CD14-positive monocyte (primary cell): Measurements from ENCODE around the gene MACROD2. TPM values are rescaled to one million over a fixed set of nuclear protein-coding genes. Genes with fewer than 3 reads are reported as not detected.
"Not testable (repeated sequence)": the region's sequence is repeated elsewhere in the genome, so short reads cannot be mapped to it uniquely, and the experiment has no call there.

Source experiments
- DNase-seq, 3 donors: peaks; one replicate each; pipeline ENCODE4 v3.0.0-alpha.2; 2011 to 2022
- H2AFZ ChIP-seq: 2 replicates; pipeline ENCODE4 v1.6.0; 2012; ENCODE audit warnings: mild to moderate bottlenecking, low read depth, low read length, inconsistent platforms; ENCODE audit not compliant: insufficient read depth, poor library complexity, severe bottlenecking
- H3K27ac ChIP-seq, 2 donors: 1 replicate in 1 of 2; 2 replicates in 1 of 2; pipeline ENCODE4 v1.5.1; 2012 to 2013; ENCODE audit warnings: low read length in 2 of 2, control low read depth in 1 of 2, inconsistent platforms in 1 of 2, low read depth in 1 of 2, mild to moderate bottlenecking in 1 of 2
- H3K27me3 ChIP-seq, 2 donors: one replicate each; pipeline versions ENCODE4 v1.6.0 to v1.6.1; 2011 to 2013; ENCODE audit warnings: low read length in 2 of 2; ENCODE audit not compliant: control insufficient read depth in 2 of 2, insufficient read depth in 2 of 2
- H3K36me3 ChIP-seq, 2 donors: replicated peaks in 1 of 2; 1 replicate in 1 of 2; 2 replicates in 1 of 2; pipeline versions ENCODE4 v1.5.1 to v1.6.1; 2012 to 2013; ENCODE audit warnings: low read length in 2 of 2, control low read depth in 1 of 2, inconsistent platforms in 1 of 2, mild to moderate bottlenecking in 1 of 2; ENCODE audit not compliant: insufficient read depth in 2 of 2, control insufficient read depth in 1 of 2
- H3K4me1 ChIP-seq, 2 donors: 1 replicate in 1 of 2; 2 replicates in 1 of 2; pipeline versions ENCODE4 v1.5.1 to v1.6.1; 2012 to 2013; ENCODE audit warnings: low read length in 2 of 2, control low read depth in 1 of 2, inconsistent platforms in 1 of 2, mild to moderate bottlenecking in 1 of 2, moderate library complexity in 1 of 2; ENCODE audit not compliant: insufficient read depth in 2 of 2, control insufficient read depth in 1 of 2
- H3K4me2 ChIP-seq: replicated peaks from 2 replicates; pipeline ENCODE3; 2012; ENCODE audit warnings: low read length, moderate library complexity, mild to moderate bottlenecking; ENCODE audit not compliant: poor library complexity, severe bottlenecking; ENCODE audit errors: extremely low read depth
- H3K4me3 ChIP-seq, 3 experiments: fragments of 200-600 bp in 1 of 3; sonication (generic) in 1 of 3; replicated peaks in 1 of 3; 1 replicate in 2 of 3; 2 replicates in 1 of 3; pipeline ENCODE4 v1.5.1; 2011 to 2013; ENCODE audit warnings: low read length in 3 of 3, mild to moderate bottlenecking in 3 of 3, control low read depth in 2 of 3, low read depth in 2 of 3, inconsistent platforms in 1 of 3, moderate library complexity in 1 of 3
- H3K79me2 ChIP-seq: 2 replicates; pipeline ENCODE4 v1.6.0; 2012; ENCODE audit warnings: mild to moderate bottlenecking, control low read depth, inconsistent platforms, low read length, moderate library complexity; ENCODE audit not compliant: insufficient read depth
- H3K9ac ChIP-seq: 2 replicates; pipeline ENCODE4 v1.6.0; 2017; ENCODE audit warnings: low read length, mild to moderate bottlenecking; ENCODE audit not compliant: insufficient read depth, poor library complexity, severe bottlenecking
- H3K9me3 ChIP-seq, 2 donors: replicated peaks in 1 of 2; 1 replicate in 1 of 2; 2 replicates in 1 of 2; pipeline versions ENCODE4 v1.5.1 to v1.6.1; 2012 to 2013; ENCODE audit warnings: low read length in 2 of 2, control low read depth in 1 of 2; ENCODE audit not compliant: control insufficient read depth in 1 of 2, insufficient read depth in 1 of 2
- H4K20me1 ChIP-seq: 2 replicates; pipeline ENCODE4 v1.6.0; 2012; ENCODE audit warnings: mild to moderate bottlenecking, low read length, control low read depth, moderate library complexity; ENCODE audit not compliant: insufficient read depth
- H3K27ac Mint-ChIP-seq, 7 donors: one replicate each; pipeline ENCODE4 v1.8.0; 2020; ENCODE audit warnings: mild to moderate bottlenecking in 7 of 7, mixed read lengths in 7 of 7, moderate library complexity in 6 of 7, inconsistent platforms in 2 of 7
- H3K27me3 Mint-ChIP-seq, 3 donors: one replicate each; pipeline ENCODE4 v1.8.0; 2021 to 2022; ENCODE audit warnings: low read depth in 3 of 3, mild to moderate bottlenecking in 3 of 3, mixed read lengths in 3 of 3, moderate library complexity in 3 of 3, inconsistent platforms in 1 of 3
- H3K36me3 Mint-ChIP-seq, 2 donors: one replicate each; pipeline ENCODE4 v1.8.0; 2020; ENCODE audit warnings: mixed read lengths in 2 of 2, inconsistent platforms in 1 of 2, mild to moderate bottlenecking in 1 of 2
- H3K4me1 Mint-ChIP-seq: one replicate; pipeline ENCODE4 v1.8.0; 2020; ENCODE audit warnings: mild to moderate bottlenecking, mixed read lengths
- H3K4me3 Mint-ChIP-seq, 2 donors: one replicate each; pipeline ENCODE4 v1.8.0; 2020; ENCODE audit warnings: mild to moderate bottlenecking in 2 of 2, mixed read lengths in 2 of 2, moderate library complexity in 1 of 2
- H3K9me3 Mint-ChIP-seq, 7 donors: one replicate each; pipeline ENCODE4 v1.8.0; 2020 to 2022; ENCODE audit warnings: mixed read lengths in 7 of 7, mild to moderate bottlenecking in 6 of 7, moderate library complexity in 6 of 7, inconsistent platforms in 2 of 7
- CTCF ChIP-seq: fragments of 200-600 bp; IDR thresholded peaks from one replicate; pipeline ENCODE4 v1.8.0; 2022; ENCODE audit warnings: antibody characterized with exemption, mild to moderate bottlenecking
- WGBS: methylation state at CpG from one replicate; pipeline ENCODE4 v1.1.5; 2013; ENCODE audit warnings: missing lambda C conversion rate; ENCODE audit not compliant: insufficient coverage; 5-methylcytosine and 5-hydroxymethylcytosine counted together
- intact Hi-C, 2 donors: fragments of 100-400 bp; cut with micrococcal nuclease; formaldehyde crosslinking; loops; one replicate each; pipeline versions ENCODE4 v1.15.0 to v1.15.1; 2023
- polyA plus RNA-seq, 3 donors: library from polyadenylated mRNA; depleted of rRNA in 1 of 3; unstranded in 2 of 3; stranded (reverse) in 1 of 3; fragments of 300-500 nt in 2 of 3; fragments of >200 nt in 1 of 3; fragmentation: Illumina TruSeq in 2 of 3; gene quantifications; 1 replicate in 2 of 3; 2 replicates in 1 of 3; pipeline ENCODE4 v1.2.3, GENCODE V29; 2012 to 2021

The MACROD2 gene
- polyA plus RNA-seq, 3 donors = 0.23 TPM; not detected in 2

- H3K27ac ChIP-seq = no peak overlapping the region
- no peak for TF ChIP-seq CTCF
- DNase-seq = no peak
- no peaks in the 10 kb centered on the region for H4K20me1 ChIP-seq
- H3K27me3 ChIP-seq = no peaks in the 10 kb centered on the region
- no peaks in the 10 kb centered on the region for H3K4me1 ChIP-seq
- WGBS = no CpG with 5 or more reads among the region's 7 CpGs
- no peaks in the 10 kb centered on the region for H3K36me3 ChIP-seq
- no peaks in the 10 kb centered on the region for H3K4me1 Mint-ChIP-seq
- H3K9me3 Mint-ChIP-seq = peaks cover 0 to 7% (median 3%) of the 10 kb centered on the region in 7 donors
- no peaks in the 10 kb centered on the region for H3K79me2 ChIP-seq
- no peak overlapping the region for H2AFZ ChIP-seq
- intact Hi-C loops = no loop called here
- no peak overlapping the region for H3K4me3 Mint-ChIP-seq
- no peak overlapping the region for H3K4me2 ChIP-seq
- no peaks in the 10 kb centered on the region for H3K9me3 ChIP-seq
- no peak overlapping the region for H3K9ac ChIP-seq
- H3K36me3 Mint-ChIP-seq = no peaks in the 10 kb centered on the region
- H3K27me3 Mint-ChIP-seq = no peaks in the 10 kb centered on the region
- no peak overlapping the region for H3K4me3 ChIP-seq
- no peak overlapping the region for H3K27ac Mint-ChIP-seq
These were observed 41.3 kb downstream of the MACROD2 start for GRCh38 chr20:14036567-14036966.

- H3K4me3 Mint-ChIP-seq, H4K20me1 ChIP-seq, H3K36me3 Mint-ChIP-seq, H3K4me2 ChIP-seq, H3K9me3 Mint-ChIP-seq, H3K27ac ChIP-seq, H3K79me2 ChIP-seq, H3K4me1 ChIP-seq, H2AFZ ChIP-seq, H3K9ac ChIP-seq, H3K27ac Mint-ChIP-seq, H3K36me3 ChIP-seq, H3K27me3 ChIP-seq, intact Hi-C loops, H3K4me1 Mint-ChIP-seq, H3K4me3 ChIP-seq, DNase-seq, H3K9me3 ChIP-seq, H3K27me3 Mint-ChIP-seq: not testable (repeated sequence)
- WGBS = 95% methylated on average over 20 of the region's 28 CpGs
These were observed 49.5 kb downstream of the MACROD2 start for GRCh38 chr20:14044712-14045276.
